ENCODE results near the gene KCNG4.

Gene KCNG4

DNA sequence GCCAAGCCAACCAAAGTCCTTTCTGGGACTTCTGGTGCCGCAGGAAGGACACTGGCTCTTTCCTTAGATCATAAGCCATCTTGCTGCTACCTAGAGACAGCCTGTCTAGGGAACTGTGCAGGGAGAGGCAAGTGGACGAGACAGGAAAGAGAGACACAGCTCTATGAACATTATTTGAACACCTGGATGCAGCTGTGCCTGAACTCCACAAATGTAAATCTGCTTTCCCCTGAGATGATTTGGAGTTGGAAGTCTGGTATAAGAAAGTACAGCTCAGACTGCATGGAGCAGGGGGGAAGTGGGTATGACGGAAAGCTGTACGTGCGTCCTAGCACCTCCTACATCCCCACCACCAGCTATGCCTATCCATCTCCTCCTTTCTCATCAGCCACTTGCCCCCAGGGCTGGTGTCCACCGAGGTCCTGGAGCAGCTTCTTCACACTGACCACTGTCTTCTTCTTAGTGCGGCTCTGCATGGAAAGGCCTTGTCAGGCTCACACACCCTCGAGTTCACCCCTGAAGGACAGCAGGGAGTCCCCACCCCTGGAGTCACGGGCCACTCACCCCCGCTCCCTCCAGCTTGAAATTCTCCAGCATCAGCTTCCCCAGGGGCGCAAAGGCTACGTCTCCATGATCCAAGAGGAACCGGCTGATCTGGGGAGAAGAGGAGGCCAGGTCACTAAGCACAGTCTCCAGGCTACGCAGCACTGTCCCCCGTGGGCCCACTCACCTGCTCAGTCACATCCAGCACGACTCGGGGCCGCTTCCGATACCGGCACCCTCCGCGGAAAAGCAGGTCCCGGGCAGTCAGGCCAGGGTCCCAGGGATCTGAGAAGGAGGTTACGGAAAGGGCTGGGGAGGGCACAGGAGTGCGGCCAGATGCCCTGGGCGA is 56.9 kb downstream of the KCNG4 start:
- DNase-seq (ENCODE audit: low spot score): no peak

- DNase-seq (ENCODE audit: low spot score): no peak
These were observed 57.7 kb downstream of the KCNG4 start for GRCh38 chr16:84182104-84182503.

- DNase-seq (ENCODE audit: low spot score): no peak
These were observed 58.5 kb downstream of the KCNG4 start for GRCh38 chr16:84181144-84181915.

DNA sequence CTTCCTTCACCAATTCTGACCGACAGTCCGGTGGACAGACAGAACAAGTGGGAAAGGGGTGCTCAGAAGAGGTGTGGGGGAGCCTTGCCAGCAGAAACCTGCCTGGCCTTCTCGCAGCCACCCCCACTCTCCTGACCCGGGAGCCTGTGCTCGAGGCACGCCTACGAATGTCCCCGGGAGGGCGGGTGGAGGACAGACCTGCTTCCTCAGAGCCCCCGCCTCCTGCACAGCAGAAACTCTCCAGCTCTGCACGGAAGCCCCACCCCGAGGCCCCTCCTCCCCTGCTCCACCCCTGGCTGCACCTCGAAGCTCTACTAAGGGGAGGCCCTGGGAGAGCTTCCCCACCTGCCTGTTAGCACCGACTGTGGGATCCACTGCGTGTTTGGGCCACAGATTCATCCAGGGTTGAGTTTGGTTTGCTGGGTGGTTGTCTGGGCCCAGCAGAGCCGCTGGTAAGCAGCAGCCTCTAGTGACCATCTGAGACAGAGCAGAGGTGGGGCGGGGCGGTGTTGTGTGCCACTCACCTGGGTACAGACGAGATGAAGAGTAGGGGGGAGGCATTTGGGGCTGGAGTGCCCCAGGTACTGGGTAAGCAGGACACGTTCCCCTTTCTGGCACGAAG is 59.2 kb downstream of the KCNG4 start:
- DNase-seq (ENCODE audit: low spot score): no peak

DNA sequence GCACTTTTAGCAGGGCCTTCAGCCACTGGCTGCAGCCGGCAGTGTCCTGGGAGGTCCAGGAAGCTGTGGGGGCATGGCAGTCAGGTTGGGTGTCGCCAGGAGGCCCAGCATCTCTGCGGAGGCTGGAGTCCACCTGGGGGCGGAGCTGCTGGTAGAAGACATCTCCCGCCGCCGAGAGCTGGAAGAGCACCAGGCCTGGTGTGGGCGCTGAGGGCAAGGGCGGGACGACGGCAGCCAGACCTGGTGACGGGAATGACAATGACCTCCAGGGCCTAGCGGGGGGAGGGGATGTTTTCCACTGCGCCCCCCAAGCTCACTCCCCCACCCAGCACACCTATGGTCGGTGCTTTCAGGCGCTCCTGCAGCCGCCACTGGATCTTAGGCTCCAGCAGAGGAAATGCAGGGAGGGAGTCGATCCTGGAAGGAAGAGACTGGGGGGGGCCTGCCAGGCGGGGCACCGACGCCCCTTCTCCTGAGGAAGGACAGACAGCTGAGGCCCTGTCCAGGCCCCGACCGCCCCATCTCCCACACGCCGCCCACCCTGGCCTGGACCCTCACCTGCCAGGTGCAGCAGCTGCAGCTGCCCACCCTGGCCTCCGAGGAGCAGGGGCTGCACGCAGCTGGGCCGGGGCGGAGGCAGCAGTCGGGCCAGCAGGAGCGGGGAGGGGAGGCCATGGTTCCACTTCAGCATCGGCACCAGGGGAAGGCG is 60.0 kb downstream of the KCNG4 start:
- DNase-seq (ENCODE audit: low spot score): no peak

GRCh38 chr16:84178892-84179611 is 60.8 kb downstream of the KCNG4 start:
- DNase-seq (ENCODE audit: low spot score): no peak

GRCh38 chr16:84178146-84178765 is 61.6 kb downstream of the KCNG4 start:
- no peak for DNase-seq (ENCODE audit: low spot score)

DNA sequence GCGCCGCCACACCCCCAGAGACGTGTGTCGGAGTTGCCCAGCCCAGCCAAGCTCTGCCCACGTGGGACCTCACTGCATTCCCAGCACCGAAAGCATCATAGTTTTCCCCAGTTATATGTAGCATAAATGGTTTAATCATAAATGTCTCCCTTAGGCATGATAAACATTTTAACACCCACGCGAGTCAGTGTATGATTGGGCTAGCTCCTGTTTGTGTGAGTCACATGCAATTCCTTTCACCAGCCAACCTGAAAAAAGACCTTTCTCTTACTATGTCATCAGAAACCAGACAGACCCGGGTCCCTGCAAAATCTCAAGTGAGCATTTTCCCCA is 62.1 kb downstream of the KCNG4 start:
- DNase-seq (ENCODE audit: low spot score): peak; percentile 34

DNA sequence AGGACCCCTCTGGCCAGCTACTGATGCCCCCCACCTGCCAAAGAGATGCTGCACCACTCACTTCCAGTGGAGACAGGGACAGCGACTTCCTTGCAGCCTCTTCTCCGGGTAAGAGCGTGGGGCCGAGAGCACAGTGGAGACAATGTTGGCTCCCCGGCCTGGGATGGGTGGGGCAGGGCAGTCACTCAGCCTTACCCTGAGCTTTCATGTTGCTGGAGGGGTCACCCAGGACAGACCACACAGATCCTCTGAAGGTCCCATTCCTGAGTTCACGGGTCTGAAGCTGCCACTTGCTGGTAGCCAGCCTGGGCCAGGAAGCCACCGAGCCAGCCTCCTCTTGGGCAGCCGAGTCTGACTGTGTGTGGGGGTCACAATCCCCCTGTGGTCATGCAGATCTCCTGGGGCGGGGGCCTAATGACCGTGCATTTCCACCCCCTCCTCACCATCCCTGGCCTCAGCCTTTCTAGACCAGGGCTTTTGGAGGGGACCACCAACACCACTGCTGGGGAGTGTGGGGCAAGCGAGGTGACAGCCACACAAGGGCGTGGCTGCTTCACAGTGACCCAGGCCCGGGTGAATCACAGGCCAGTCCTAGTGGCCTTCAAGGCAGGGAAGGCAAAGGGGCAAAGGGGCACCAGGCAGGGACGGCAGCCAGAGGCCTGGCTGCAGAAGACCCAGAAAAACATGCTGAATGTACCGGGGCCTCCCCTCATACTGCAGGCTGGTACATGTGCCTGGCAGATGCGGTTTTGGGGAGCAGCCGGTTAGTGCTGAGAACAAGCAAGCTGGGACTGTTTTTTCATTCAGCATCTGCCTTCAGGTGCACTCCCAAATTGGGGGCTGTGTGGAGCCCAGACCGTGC is 63.4 kb downstream of the KCNG4 start:
- no peak for DNase-seq (ENCODE audit: low spot score)

DNA sequence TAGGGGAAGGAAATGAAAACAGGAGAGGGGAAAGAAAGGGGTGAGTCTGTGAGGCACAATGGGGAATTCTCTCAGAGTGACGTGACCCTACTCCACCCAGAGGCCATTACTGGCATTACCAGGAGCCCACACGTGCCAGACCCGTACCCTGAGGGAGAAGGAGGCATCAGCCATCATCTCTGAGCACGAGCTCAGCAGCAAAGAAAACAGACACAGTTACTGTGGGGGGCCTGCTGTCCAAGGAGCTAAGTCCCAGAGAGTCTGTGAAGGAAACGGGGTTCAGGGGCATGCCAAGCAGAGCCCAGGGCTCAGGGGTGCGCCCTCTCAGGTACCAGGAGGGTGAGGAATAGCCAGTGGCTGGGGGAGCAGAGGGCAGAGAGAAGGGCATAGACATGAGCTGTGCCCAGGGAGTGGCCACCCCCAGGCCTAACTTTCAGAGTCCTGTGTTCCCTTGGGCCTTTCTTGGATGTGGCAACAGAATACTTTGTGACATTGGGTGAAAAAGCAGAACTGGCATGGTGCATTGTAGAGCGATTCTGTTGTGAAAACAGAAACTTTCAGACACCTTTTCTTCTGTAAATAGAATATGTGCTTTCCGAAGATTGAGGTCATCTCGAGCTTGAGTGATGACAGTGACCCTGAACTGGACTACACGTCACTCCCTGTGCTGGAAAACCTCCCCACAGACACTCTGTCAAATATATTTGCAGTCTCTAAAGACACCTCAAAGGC is 64.3 kb downstream of the KCNG4 start:
- peak; percentile 62 for DNase-seq (ENCODE audit: low spot score)

GRCh38 chr16:84174396-84174795 is 65.4 kb downstream of the KCNG4 start:
- DNase-seq (ENCODE audit: low spot score): no peak

- no peak for DNase-seq (ENCODE audit: low spot score)
These were observed 70.0 kb downstream of the KCNG4 start for GRCh38 chr16:84169765-84170310.
